HepG2 (cell line): ENCODE data around the gene MSMP. TPM values are rescaled to one million over a fixed set of nuclear protein-coding genes. Genes with fewer than 3 reads are reported as not detected.

Experiments
- E2F5 ChIP-seq: sonication (generic); formaldehyde crosslinking; conservative IDR thresholded peaks from 2 replicates; pipeline ENCODE4 v1.4.0; 2020; ENCODE audit warnings: missing genetic modification reagents
- KDM5A ChIP-seq: fragments of 200-600 bp; sonication (generic); IDR thresholded peaks from 2 replicates; pipeline ENCODE4 v1.7.0; 2018; ENCODE audit warnings: antibody characterized with exemption, mild to moderate bottlenecking, low read length, borderline replicate concordance
- NR1H2 ChIP-seq: sonication (generic); formaldehyde crosslinking; IDR thresholded peaks from 2 replicates; pipeline ENCODE4 v1.8.1; 2022; ENCODE audit warnings: low read depth, missing genetic modification reagents, borderline replicate concordance
- PHB2 ChIP-seq: fragments of 450-650 bp; IDR thresholded peaks from 2 replicates; pipeline ENCODE4 v1.6.1; 2018; ENCODE audit not compliant: partially characterized antibody
- SUZ12 ChIP-seq: fragments of 150-350 bp; IDR thresholded peaks from 2 replicates; pipeline ENCODE4 v1.6.1; 2014; ENCODE audit warnings: low read depth, low read length
- TAF1 ChIP-seq: sonication (generic); formaldehyde crosslinking; IDR thresholded peaks from 2 replicates; pipeline ENCODE4 v1.4.0; 2020; ENCODE audit warnings: missing genetic modification reagents
- ZBTB1 ChIP-seq: sonication (generic); formaldehyde crosslinking; IDR thresholded peaks from 2 replicates; pipeline ENCODE4 v1.4.0; 2020; ENCODE audit warnings: missing genetic modification reagents, borderline replicate concordance
- ZBTB42 ChIP-seq: sonication (generic); formaldehyde crosslinking; IDR thresholded peaks from 2 replicates; pipeline ENCODE4 v1.5.0; 2020; ENCODE audit warnings: mild to moderate bottlenecking, missing genetic modification reagents
- ZEB1 ChIP-seq: IDR thresholded peaks from 2 replicates; pipeline ENCODE4 v1.6.1; 2012; ENCODE audit warnings: mild to moderate bottlenecking, low read depth, inconsistent platforms; ENCODE audit not compliant: insufficient replicate concordance
- ZGPAT ChIP-seq: IDR thresholded peaks from 2 replicates; pipeline ENCODE4 v1.6.1; 2016; ENCODE audit warnings: mild to moderate bottlenecking
- ZNF354B ChIP-seq: sonication (generic); formaldehyde crosslinking; IDR thresholded peaks from 2 replicates; pipeline ENCODE4 v1.8.0; 2022; ENCODE audit warnings: mild to moderate bottlenecking, missing genetic modification reagents
- ZNF543 ChIP-seq: sonication (generic); formaldehyde crosslinking; IDR thresholded peaks from 2 replicates; pipeline ENCODE4 v1.4.0; 2020; ENCODE audit warnings: mild to moderate bottlenecking, missing genetic modification reagents
- ZNF562 ChIP-seq: sonication (generic); formaldehyde crosslinking; IDR thresholded peaks from 2 replicates; pipeline ENCODE4 v1.8.0; 2022; ENCODE audit warnings: missing genetic modification reagents, borderline replicate concordance
- ZNF567 ChIP-seq: sonication (generic); formaldehyde crosslinking; IDR thresholded peaks from 2 replicates; pipeline ENCODE4 v1.8.1; 2023; ENCODE audit warnings: mild to moderate bottlenecking, missing genetic modification reagents, borderline replicate concordance
- ZNF607 ChIP-seq: sonication (generic); formaldehyde crosslinking; IDR thresholded peaks from 2 replicates; pipeline ENCODE4 v1.5.1; 2020; ENCODE audit warnings: missing genetic modification reagents, mild to moderate bottlenecking, borderline replicate concordance
- ZNF790 ChIP-seq: sonication (generic); formaldehyde crosslinking; IDR thresholded peaks from 2 replicates; pipeline ENCODE4 v1.8.0; 2022; ENCODE audit warnings: missing genetic modification reagents, mild to moderate bottlenecking, borderline replicate concordance
- ZSCAN12 ChIP-seq: sonication (generic); formaldehyde crosslinking; IDR thresholded peaks from 2 replicates; pipeline ENCODE4 v1.9.0; 2021; ENCODE audit warnings: mild to moderate bottlenecking, missing genetic modification reagents
- ZSCAN9 ChIP-seq: IDR thresholded peaks from 2 replicates; pipeline ENCODE4 v1.6.1; 2016; ENCODE audit warnings: borderline replicate concordance
- polyA plus RNA-seq, 8 experiments: library from polyadenylated mRNA; depleted of rRNA in 3 of 8; stranded (reverse) in 7 of 8; unstranded in 1 of 8; fragments of >200 nt; fragmentation: Illumina TruSeq in 4 of 8; extraction: Trizol in 4 of 8; gene quantifications; 2 replicates each; pipeline versions ENCODE4 v1.2.1 to v1.2.3, GENCODE V29; 2011 to 2016; ENCODE audit warnings: low read depth in 4 of 8, missing spikeins in 1 of 8, mixed read lengths in 1 of 8; ENCODE audit not compliant: insufficient read depth in 1 of 8
- total RNA-seq, 5 experiments: library from RNA; depleted of rRNA; stranded (reverse); fragments of >200 nt; fragmentation: Illumina TruSeq; extraction: Trizol; gene quantifications; 2 replicates each; pipeline ENCODE4 v1.2.3, GENCODE V29; 2016; ENCODE audit warnings: low read depth in 1 of 5
- TF ChIP-seq, protein P1 (sequence below): sonication (generic); formaldehyde crosslinking; IDR thresholded peaks from 2 replicates; pipeline ENCODE4 v1.9.0; 2021; ENCODE audit warnings: missing genetic modification reagents, borderline replicate concordance
- TF ChIP-seq, protein P2 (sequence below): sonication (generic); formaldehyde crosslinking; IDR thresholded peaks from 2 replicates; pipeline ENCODE4 v1.8.0; 2022; ENCODE audit warnings: low read depth, missing genetic modification reagents
- TF ChIP-seq, protein P3 (sequence below): sonication (generic); formaldehyde crosslinking; IDR thresholded peaks from 2 replicates; pipeline ENCODE4 v1.9.0; 2021; ENCODE audit warnings: missing genetic modification reagents, borderline replicate concordance

The MSMP gene
- total and polyA plus RNA-seq, 2 of the 13 experiments (the other 11 are each of a cell fraction or from before 2014, with no cell fraction given): 0.24 to 0.46 TPM

- TF ChIP-seq, protein P1, sequence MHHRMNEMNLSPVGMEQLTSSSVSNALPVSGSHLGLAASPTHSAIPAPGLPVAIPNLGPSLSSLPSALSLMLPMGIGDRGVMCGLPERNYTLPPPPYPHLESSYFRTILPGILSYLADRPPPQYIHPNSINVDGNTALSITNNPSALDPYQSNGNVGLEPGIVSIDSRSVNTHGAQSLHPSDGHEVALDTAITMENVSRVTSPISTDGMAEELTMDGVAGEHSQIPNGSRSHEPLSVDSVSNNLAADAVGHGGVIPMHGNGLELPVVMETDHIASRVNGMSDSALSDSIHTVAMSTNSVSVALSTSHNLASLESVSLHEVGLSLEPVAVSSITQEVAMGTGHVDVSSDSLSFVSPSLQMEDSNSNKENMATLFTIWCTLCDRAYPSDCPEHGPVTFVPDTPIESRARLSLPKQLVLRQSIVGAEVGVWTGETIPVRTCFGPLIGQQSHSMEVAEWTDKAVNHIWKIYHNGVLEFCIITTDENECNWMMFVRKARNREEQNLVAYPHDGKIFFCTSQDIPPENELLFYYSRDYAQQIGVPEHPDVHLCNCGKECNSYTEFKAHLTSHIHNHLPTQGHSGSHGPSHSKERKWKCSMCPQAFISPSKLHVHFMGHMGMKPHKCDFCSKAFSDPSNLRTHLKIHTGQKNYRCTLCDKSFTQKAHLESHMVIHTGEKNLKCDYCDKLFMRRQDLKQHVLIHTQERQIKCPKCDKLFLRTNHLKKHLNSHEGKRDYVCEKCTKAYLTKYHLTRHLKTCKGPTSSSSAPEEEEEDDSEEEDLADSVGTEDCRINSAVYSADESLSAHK: no peak
- TF ChIP-seq, protein P2, sequence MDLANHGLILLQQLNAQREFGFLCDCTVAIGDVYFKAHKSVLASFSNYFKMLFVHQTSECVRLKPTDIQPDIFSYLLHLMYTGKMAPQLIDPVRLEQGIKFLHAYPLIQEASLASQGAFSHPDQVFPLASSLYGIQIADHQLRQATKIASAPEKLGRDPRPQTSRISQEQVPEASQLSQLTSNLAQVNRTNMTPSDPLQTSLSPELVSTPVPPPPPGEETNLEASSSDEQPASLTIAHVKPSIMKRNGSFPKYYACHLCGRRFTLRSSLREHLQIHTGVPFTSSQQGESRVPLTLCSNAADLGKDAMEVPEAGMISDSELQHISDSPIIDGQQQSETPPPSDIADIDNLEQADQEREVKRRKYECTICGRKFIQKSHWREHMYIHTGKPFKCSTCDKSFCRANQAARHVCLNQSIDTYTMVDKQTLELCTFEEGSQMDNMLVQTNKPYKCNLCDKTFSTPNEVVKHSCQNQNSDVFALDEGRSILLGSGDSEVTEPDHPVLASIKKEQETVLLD (CRISPR knock-in tag): peak; percentile 97
- no peak for TF ChIP-seq E2F5 (CRISPR knock-in tag)
- TF ChIP-seq ZNF562: no peak
- no peak for TF ChIP-seq ZNF354B (CRISPR knock-in tag)
- peak; percentile 91 for TF ChIP-seq ZGPAT
- TF ChIP-seq ZNF607 (CRISPR knock-in tag): no peak; the same call in 1 of the 2 replicates
- TF ChIP-seq SUZ12: peak; percentile 60
- TF ChIP-seq, protein P3, sequence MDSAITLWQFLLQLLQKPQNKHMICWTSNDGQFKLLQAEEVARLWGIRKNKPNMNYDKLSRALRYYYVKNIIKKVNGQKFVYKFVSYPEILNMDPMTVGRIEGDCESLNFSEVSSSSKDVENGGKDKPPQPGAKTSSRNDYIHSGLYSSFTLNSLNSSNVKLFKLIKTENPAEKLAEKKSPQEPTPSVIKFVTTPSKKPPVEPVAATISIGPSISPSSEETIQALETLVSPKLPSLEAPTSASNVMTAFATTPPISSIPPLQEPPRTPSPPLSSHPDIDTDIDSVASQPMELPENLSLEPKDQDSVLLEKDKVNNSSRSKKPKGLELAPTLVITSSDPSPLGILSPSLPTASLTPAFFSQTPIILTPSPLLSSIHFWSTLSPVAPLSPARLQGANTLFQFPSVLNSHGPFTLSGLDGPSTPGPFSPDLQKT (CRISPR knock-in tag): no peak
- TF ChIP-seq TAF1 (CRISPR knock-in tag): peak; percentile 72; the same call in 1 of the 2 replicates
- TF ChIP-seq ZNF790 (CRISPR knock-in tag): no peak
- TF ChIP-seq PHB2: no peak
- no peak for TF ChIP-seq ZBTB42 (CRISPR knock-in tag)
- TF ChIP-seq ZNF543: 0 out of 2 replicates have a peak, but pooled peaks have one; percentile 75
- TF ChIP-seq ZBTB1: no peak
- TF ChIP-seq ZSCAN9 (CRISPR knock-in tag): no peak
- TF ChIP-seq ZNF567: peak; percentile 70; the same call in 1 of the 2 replicates
- TF ChIP-seq KDM5A: no peak; the same call in 1 of the 2 replicates
- TF ChIP-seq ZSCAN12: no peak
- peak; percentile 37 for TF ChIP-seq ZEB1
- TF ChIP-seq NR1H2 (CRISPR knock-in tag): no peak
These were observed 21.8 kb downstream of the MSMP start, which contains the start of the genes CREB3 and TLN1 (continued) for GRCh38 chr9:35732185-35732799.
